Measurements from ENCODE around the gene TMED4. TPM values are rescaled to one million over a fixed set of nuclear protein-coding genes. Genes with fewer than 3 reads are reported as not detected.
"Not testable (repeated sequence)": the region's sequence is repeated elsewhere in the genome, so short reads cannot be mapped to it uniquely, and the experiment has no call there.

TMED4 gene
- total and polyA plus RNA-seq, 2 donors (not counting 3 experiments of a cell fraction or from before 2014, with no cell fraction given): 63.4 to 89.7 TPM

- Histone ChIP-seq H3K27me3 (ENCODE audit: control insufficient read depth in 2 of 2, insufficient read depth in 2 of 2, low read length in 2 of 2) (no peaks in the 10 kb centered on the region), H3K9ac (replicated peaks; ENCODE audit: extremely low read depth, insufficient read depth, low read length) (no peak overlapping the region), H3K9me3 (replicated peaks; ENCODE audit: control insufficient read depth, insufficient read depth, low read length) (no peaks in the 10 kb centered on the region), H3K27ac (ENCODE audit: insufficient read depth, low read depth, low read length) (no peak overlapping the region), H2AFZ (ENCODE audit: low read depth, low read length) (no peak overlapping the region), H3K79me2 (ENCODE audit: control insufficient read depth, insufficient read depth, low read length) (no peaks in the 10 kb centered on the region), H3K36me3 (ENCODE audit: control insufficient read depth in 2 of 2, extremely low read depth in 1 of 2, insufficient read depth in 2 of 2, low read length in 2 of 2) (peaks cover 15 to 25% of the 10 kb centered on the region in 2 experiments), H3K4me3 (replicated peaks in 1 of 3; ENCODE audit: insufficient read depth in 1 of 3, low read depth in 1 of 3, low read length in 3 of 3) (no peak overlapping the region), H3K4me2 (ENCODE audit: insufficient read depth, low read length) (no peak overlapping the region), H3K9me1 (replicated peaks; ENCODE audit: control insufficient read depth, extremely low read depth, insufficient read depth, low read length) (no peaks in the 10 kb centered on the region), H3K4me1 (ENCODE audit: control insufficient read depth, extremely low read depth, insufficient read depth, low read length) (no peaks in the 10 kb centered on the region), H4K20me1 (replicated peaks; ENCODE audit: control insufficient read depth, extremely low read depth, insufficient read depth, low read length) (no peaks in the 10 kb centered on the region)
- FAIRE-seq: no peak
- CTCF ChIA-PET: interaction anchor here (4.7 kb wide), 1 partner anchor 215 kb away, joined by 145 read pairs; no protein-coding TSS in a partner anchor
- no peak for TF ChIP-seq MAX (IDR thresholded peaks at IDR 0.05; ENCODE audit: insufficient read depth, insufficient read length)
- TF ChIP-seq MYC (IDR thresholded peaks at IDR 0.05; ENCODE audit: low read depth, low read length): no peak
- no peak for TF ChIP-seq POLR2AphosphoS5 (IDR thresholded peaks at IDR 0.05; ENCODE audit: insufficient read depth, low read depth, low read length)
- TF ChIP-seq POLR2A (IDR thresholded peaks at IDR 0.05; ENCODE audit: low read depth, low read length): no peak
- no peak for TF ChIP-seq GATA2 (IDR thresholded peaks at IDR 0.05; ENCODE audit: insufficient read depth, insufficient read length, low read depth, low read length)
- TF ChIP-seq CTCF (IDR thresholded peaks at IDR 0.05; ENCODE audit: extremely low read depth in 1 of 2, insufficient read depth in 1 of 2, low read depth in 1 of 2, low read length in 2 of 2): no peak
- no peak for TF ChIP-seq JUN (IDR thresholded peaks at IDR 0.05; ENCODE audit: borderline replicate concordance, insufficient read depth, insufficient read length, low read depth)
- TF ChIP-seq FOS (IDR thresholded peaks at IDR 0.05; ENCODE audit: borderline replicate concordance, insufficient read depth, low read length): no peak
- intact Hi-C loops (cut with micrococcal nuclease) (no loop called here), dilution Hi-C loops (cut with MboI; ENCODE audit: extremely low pct_ligation_motif_present, low sequenced_read_pairs) (no loop called here)
- DNase-seq (ENCODE audit: low read depth, low spot score): no peak
- POLR2A ChIA-PET: no interaction called here
- BruUV-seq (replicated peaks): no TSS peak
These were observed 18.8 kb downstream of the TMED4 start for GRCh38 chr7:44563171-44563679.

GRCh38 chr7:44562622-44562962 lies 19.4 kb downstream of the TMED4 start:
- H3K9me1 ChIP-seq (replicated peaks; ENCODE audit: control insufficient read depth, extremely low read depth, insufficient read depth, low read length); H3K27me3 ChIP-seq (ENCODE audit: control insufficient read depth in 2 of 2, insufficient read depth in 2 of 2, low read length in 2 of 2); H3K27ac ChIP-seq (ENCODE audit: insufficient read depth, low read depth, low read length); intact Hi-C loops (cut with micrococcal nuclease); H3K9me3 ChIP-seq (replicated peaks; ENCODE audit: control insufficient read depth, insufficient read depth, low read length); H3K4me1 ChIP-seq (ENCODE audit: control insufficient read depth, extremely low read depth, insufficient read depth, low read length); H3K4me2 ChIP-seq (ENCODE audit: insufficient read depth, low read length); H2AFZ ChIP-seq (ENCODE audit: low read depth, low read length); H3K4me3 ChIP-seq (replicated peaks in 1 of 3; ENCODE audit: insufficient read depth in 1 of 3, low read depth in 1 of 3, low read length in 3 of 3); H3K9ac ChIP-seq (replicated peaks; ENCODE audit: extremely low read depth, insufficient read depth, low read length); BruUV-seq (replicated peaks); dilution Hi-C loops (cut with MboI; ENCODE audit: extremely low pct_ligation_motif_present, low sequenced_read_pairs); FAIRE-seq; DNase-seq (ENCODE audit: low read depth, low spot score); H4K20me1 ChIP-seq (replicated peaks; ENCODE audit: control insufficient read depth, extremely low read depth, insufficient read depth, low read length); H3K79me2 ChIP-seq (ENCODE audit: control insufficient read depth, insufficient read depth, low read length); POLR2A ChIA-PET: not testable (repeated sequence)
- H3K36me3 ChIP-seq (ENCODE audit: control insufficient read depth in 2 of 2, extremely low read depth in 1 of 2, insufficient read depth in 2 of 2, low read length in 2 of 2): peaks cover 11 to 19% of the 10 kb centered on the region in 2 experiments
- CTCF ChIA-PET: interaction anchor here (0.7 kb wide), 1 partner anchor 214 kb away, joined by 3 read pairs; no protein-coding TSS in a partner anchor
